Activated CD8-positive, alpha-beta memory T cell treated with anti-CD3 and anti-CD28 coated beads, Interleukin-2, amount 50 U/mL, for 1 hour (primary cell): ENCODE results near the gene WASHC4.
"Not testable (repeated sequence)": the region's sequence is repeated elsewhere in the genome, so short reads cannot be mapped to it uniquely, and the experiment has no call there.

Experiments
- DNase-seq: peaks from one replicate; pipeline ENCODE4 v3.0.0-alpha.2; 2020; ENCODE audit errors: extremely low read depth

Gene WASHC4

GRCh38 chr12:105162174-105162573 is 54.6 kb downstream of the WASHC4 start:
- no peak for DNase-seq

GRCh38 chr12:105164068-105164467 is 56.5 kb downstream of the WASHC4 start:
- no peak for DNase-seq

GRCh38 chr12:105166736-105167135 is 59.2 kb downstream of the WASHC4 start:
- no peak for DNase-seq

GRCh38 chr12:105167346-105167745 is 59.8 kb downstream of the WASHC4 start:
- no peak for DNase-seq

GRCh38 chr12:105168006-105168405 is 60.5 kb downstream of the WASHC4 start:
- no peak for DNase-seq

- DNase-seq = no peak
Observed at GRCh38 chr12:105170139-105170538, 62.6 kb downstream of the WASHC4 start.

- DNase-seq = no peak
Observed at GRCh38 chr12:105171691-105172436, 64.3 kb downstream of the WASHC4 start.

- no peak for DNase-seq
Observed at GRCh38 chr12:105175397-105175990, 68.0 kb downstream of the WASHC4 start.

GRCh38 chr12:105177208-105177607 is 69.7 kb downstream of the WASHC4 start:
- DNase-seq = no peak

- not testable (repeated sequence) for DNase-seq
Observed at GRCh38 chr12:105179114-105179513, 71.6 kb downstream of the WASHC4 start.

- DNase-seq = not testable (repeated sequence)
Observed at GRCh38 chr12:105183406-105183805, 75.9 kb downstream of the WASHC4 start.

- DNase-seq = not testable (repeated sequence)
Observed at GRCh38 chr12:105183976-105184375, 76.4 kb downstream of the WASHC4 start.

- DNase-seq = no peak
Observed at GRCh38 chr12:105189293-105189692, 81.8 kb downstream of the WASHC4 start.

- DNase-seq = no peak
Observed at GRCh38 chr12:105190530-105190929, 83.0 kb downstream of the WASHC4 start.

GRCh38 chr12:105192624-105193225 is 85.2 kb downstream of the WASHC4 start:
- DNase-seq = no peak

GRCh38 chr12:105194947-105195346 is 87.4 kb downstream of the WASHC4 start:
- no peak for DNase-seq

- DNase-seq = no peak
Observed at GRCh38 chr12:105196090-105196489, 88.6 kb downstream of the WASHC4 start.

- DNase-seq = no peak
Observed at GRCh38 chr12:105198961-105199360, 91.4 kb downstream of the WASHC4 start.

- no peak for DNase-seq
Observed at GRCh38 chr12:105200385-105200784, 92.9 kb downstream of the WASHC4 start.

- DNase-seq = no peak
Observed at GRCh38 chr12:105201299-105201698, 93.8 kb downstream of the WASHC4 start.

- DNase-seq = no peak
Observed at GRCh38 chr12:105202202-105202601, 94.7 kb downstream of the WASHC4 start.

GRCh38 chr12:105204127-105204526 is 96.6 kb downstream of the WASHC4 start:
- DNase-seq = no peak

- no peak for DNase-seq
Observed at GRCh38 chr12:105204916-105205315, 97.4 kb downstream of the WASHC4 start.
